NOMO-1 (cell line): ENCODE results near the gene USP17L29.
"Not testable (repeated sequence)": the region's sequence is repeated elsewhere in the genome, so short reads cannot be mapped to it uniquely, and the experiment has no call there.

Source experiments
- DNase-seq, 2 experiments: peaks; one replicate each; lab custom pipeline; 2025; ENCODE audit not compliant: unreplicated experiment in 2 of 2; lab: John Stamatoyannopoulos, UW

Gene USP17L29

GRCh38 chr4:9353338-9353737 lies at the start of gene USP17L29:
Gene USP17L29 (plus strand): TSS chr4:9353638. CDS start chr4:9353638, 0 bp downstream.
- DNase-seq: not testable (repeated sequence)

GRCh38 chr4:9324191-9324590 lies 29.2 kb upstream of the USP17L29 start:
- DNase-seq: not testable (repeated sequence)

- DNase-seq: not testable (repeated sequence)
Measured at GRCh38 chr4:9324865-9325264, 28.6 kb upstream of the USP17L29 start, which contains the start of gene USP17L24. Gene USP17L24 (plus strand): TSS chr4:9325165. CDS start chr4:9325165, 0 bp downstream.

GRCh38 chr4:9329611-9330010 lies 23.8 kb upstream of the USP17L29 start, which contains the start of gene USP17L25:
Gene USP17L25 (plus strand): TSS chr4:9329911. CDS start chr4:9329911, 0 bp downstream.
- not testable (repeated sequence) for DNase-seq

- DNase-seq: not testable (repeated sequence)
Measured at GRCh38 chr4:9334358-9334757, 19.1 kb upstream of the USP17L29 start, which contains the start of gene USP17L26. Gene USP17L26 (plus strand): TSS chr4:9334658. CDS start chr4:9334658, 0 bp downstream.

- DNase-seq: not testable (repeated sequence)
Measured at GRCh38 chr4:9339103-9339502, 14.3 kb upstream of the USP17L29 start, which contains the start of gene USP17L5. Gene USP17L5 (plus strand): TSS chr4:9339403. CDS start chr4:9339403, 0 bp downstream.

GRCh38 chr4:9343848-9344247 lies 9.6 kb upstream of the USP17L29 start, which contains the start of gene USP17L27:
Gene USP17L27 (plus strand): TSS chr4:9344148. CDS start chr4:9344148, 0 bp downstream.
- DNase-seq: not testable (repeated sequence)

GRCh38 chr4:9348593-9348992 lies 4.8 kb upstream of the USP17L29 start, which contains the start of gene USP17L28:
Gene USP17L28 (plus strand): TSS chr4:9348893. CDS start chr4:9348893, 0 bp downstream.
- not testable (repeated sequence) for DNase-seq

- not testable (repeated sequence) for DNase-seq
Measured at GRCh38 chr4:9350866-9351265, 2.6 kb upstream of the USP17L29 start.

GRCh38 chr4:9362829-9363228 lies 9.4 kb downstream of the USP17L29 start, which contains the start of gene USP17L30:
Gene USP17L30 (plus strand): TSS chr4:9363129. CDS start chr4:9363129, 0 bp downstream.
- DNase-seq: not testable (repeated sequence)

GRCh38 chr4:9379881-9380280 lies 26.4 kb downstream of the USP17L29 start:
- DNase-seq: not testable (repeated sequence)

GRCh38 chr4:9381012-9381534 lies 27.6 kb downstream of the USP17L29 start:
- not testable (repeated sequence) for DNase-seq

- DNase-seq: no peak
Measured at GRCh38 chr4:9384126-9384525, 30.7 kb downstream of the USP17L29 start.

GRCh38 chr4:9389001-9389400 lies 35.6 kb downstream of the USP17L29 start:
- DNase-seq: not testable (repeated sequence)
